HG02763 (cell line): Measurements from ENCODE around the gene PHACTR3.

Experiments
- ATAC-seq: cut with Tn5 transposase; IDR thresholded peaks from one replicate; pipeline ENCODE4 v1.9.1; 2021; ENCODE audit warnings: mild to moderate bottlenecking, moderate library complexity; ENCODE audit not compliant: unreplicated experiment

Gene PHACTR3

DNA sequence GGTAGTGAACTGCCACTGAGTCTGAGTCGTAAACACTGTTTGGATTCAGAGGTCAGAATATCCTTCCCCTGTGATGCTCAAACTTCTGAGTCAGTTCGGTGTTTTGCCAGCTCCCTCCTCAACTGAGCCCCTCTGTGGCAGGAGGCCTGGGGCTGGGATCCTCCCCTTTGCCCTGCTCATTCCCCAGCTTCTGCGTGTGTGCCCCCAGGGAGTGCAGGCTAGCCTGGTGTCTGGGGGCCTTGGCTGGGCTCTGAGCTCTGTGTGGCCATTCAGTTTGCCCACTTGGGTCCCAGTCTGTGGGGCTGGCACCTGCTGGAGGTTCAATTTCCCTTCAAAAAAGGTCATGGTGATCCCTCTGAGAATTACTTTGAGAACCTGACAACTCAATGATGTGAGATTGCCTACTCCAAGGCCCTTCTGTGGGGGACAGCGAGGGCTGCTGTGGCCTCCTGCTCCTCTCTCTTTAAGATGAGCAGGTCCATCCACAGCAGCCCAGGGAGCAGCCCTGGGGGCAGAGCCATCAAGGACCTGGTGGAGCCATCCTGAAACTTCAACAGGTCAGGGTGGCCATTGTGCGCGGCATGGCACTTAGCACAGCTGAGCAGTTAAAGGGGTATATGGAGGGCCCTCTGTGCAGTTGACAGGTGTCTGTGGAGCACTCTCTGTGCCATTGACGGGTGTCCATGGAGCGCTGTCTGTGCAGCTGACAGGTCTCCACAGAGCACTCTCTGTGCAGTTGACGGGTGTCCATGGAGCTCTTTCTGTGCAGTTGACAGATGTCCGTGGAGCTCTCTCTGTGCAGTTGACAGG lies 181.9 kb downstream of the PHACTR3 start:
- ATAC-seq = no peak

GRCh38 chr20:59786801-59787537 lies 182.6 kb downstream of the PHACTR3 start:
- ATAC-seq = no peak

GRCh38 chr20:59787538-59787890 lies 183.2 kb downstream of the PHACTR3 start:
- ATAC-seq = no peak

GRCh38 chr20:59788196-59788735 lies 183.9 kb downstream of the PHACTR3 start:
- ATAC-seq = no peak

- ATAC-seq = no peak
Measured at GRCh38 chr20:59788811-59789397, 184.6 kb downstream of the PHACTR3 start.

GRCh38 chr20:59789686-59790085 lies 185.3 kb downstream of the PHACTR3 start:
- no peak for ATAC-seq

- no peak for ATAC-seq
Measured at GRCh38 chr20:59790346-59790745, 186.0 kb downstream of the PHACTR3 start.

DNA sequence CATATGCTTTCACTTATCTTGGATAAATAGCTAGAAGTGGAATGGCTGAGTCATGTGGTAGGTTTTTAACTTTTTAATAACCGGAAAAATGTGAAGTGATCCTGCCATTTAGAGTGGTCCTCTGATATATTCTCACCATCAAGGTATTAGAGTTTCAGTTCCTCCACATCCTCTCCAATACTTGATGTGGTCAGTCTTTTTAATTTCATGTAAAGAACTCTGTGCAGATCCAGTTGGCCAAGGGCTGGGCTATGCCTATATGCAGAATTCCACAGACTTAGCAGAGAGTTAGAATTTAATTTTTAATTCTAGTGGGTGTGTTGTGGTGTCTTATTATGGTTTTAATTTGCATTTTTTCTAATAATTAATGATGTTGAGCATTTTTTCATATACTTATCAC lies 188.0 kb downstream of the PHACTR3 start:
- no peak for ATAC-seq

DNA sequence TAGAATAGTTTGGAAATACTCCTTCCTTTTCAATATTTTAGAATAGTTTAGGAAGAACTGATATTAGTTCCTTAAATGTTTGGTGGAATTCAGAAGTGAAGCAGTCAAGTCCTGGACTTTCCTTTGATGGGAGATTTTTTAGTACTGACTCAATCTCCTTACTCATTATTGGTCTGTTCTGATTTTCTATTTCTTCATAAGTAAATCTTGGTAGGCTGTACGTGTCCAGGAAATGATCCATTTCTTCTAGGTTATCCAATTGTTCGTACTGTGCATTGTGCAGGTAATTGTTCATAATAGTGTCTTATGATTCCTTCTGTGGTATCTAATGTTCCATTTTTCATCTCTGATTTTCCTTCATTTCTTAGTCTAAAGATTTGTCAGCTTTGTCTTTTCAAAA lies 190.2 kb downstream of the PHACTR3 start:
- no peak for ATAC-seq

- ATAC-seq = no peak
Measured at GRCh38 chr20:59800309-59800708, 196.0 kb downstream of the PHACTR3 start.

DNA sequence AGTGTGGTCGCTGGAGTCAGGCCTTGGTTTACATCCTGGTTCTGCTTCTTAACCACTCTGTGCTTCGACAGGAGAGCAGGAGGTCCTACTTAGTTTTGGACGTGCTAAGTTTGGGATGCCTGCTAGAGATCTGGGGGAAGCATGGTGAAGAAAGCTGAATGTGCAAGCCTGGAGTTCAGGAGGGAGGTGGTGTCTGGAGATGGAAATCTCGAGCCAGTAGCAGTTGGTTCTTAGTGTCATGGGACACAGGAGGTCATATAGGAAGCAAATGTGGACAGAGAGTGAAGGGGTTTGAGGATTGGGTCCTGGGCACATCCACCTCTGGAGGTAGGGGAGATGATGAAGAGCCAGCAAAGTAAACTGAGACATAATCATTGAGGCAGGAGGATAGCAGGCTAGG lies 197.7 kb downstream of the PHACTR3 start:
- ATAC-seq = no peak

DNA sequence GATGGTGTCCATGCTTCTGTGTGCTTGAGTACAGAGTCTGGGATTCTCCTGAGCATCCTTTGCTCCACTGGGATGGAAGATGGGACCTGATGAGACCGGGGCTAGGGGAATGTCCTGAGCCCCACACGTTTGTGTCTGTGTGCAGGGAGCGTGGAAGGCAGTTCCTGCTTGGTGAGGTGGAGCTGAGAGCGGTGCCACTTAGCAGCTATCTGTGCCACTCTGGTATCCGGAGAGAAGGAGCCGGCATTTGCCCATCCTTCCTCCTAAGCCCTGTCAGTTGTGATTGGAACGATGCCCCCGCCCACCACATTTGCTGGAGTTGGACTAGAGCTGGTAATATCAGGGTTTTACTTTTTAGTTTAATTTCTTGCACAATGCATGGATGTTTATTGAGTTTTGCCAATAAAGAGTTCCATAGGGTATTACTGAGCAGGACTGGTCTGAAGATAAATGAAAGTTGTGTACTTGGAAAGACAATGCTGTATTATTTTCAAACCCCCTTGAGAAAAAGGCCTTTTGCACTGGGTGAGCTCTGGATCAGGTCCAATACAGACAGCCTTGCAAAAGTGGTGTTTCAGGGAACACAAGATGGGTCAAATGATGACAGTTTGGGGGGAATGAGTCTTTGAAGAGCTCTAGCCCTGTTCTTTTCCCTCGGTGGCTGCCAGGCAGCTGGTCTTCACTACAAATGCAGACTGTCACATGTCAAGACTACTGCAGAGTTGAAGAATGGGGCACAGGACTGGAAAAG lies 198.3 kb downstream of the PHACTR3 start:
- ATAC-seq = no peak

DNA sequence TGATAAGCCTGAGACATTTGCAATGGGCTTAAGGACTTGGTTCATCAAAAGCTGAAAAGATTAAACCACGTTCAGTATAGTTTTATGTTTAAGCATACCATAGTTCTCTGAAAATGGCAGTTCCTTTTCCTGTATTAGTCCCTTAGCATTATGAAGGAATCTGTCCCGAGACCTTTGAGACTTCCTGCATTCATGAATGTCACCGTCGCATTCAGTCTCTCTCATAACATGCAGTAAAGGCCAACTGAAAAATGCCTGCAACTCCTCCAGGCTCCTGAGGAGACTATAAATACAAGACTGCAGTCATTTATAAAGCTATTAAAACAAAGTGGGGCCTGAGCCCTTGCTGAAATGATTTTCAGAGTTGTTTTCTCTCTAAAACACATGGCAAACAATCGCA lies 200.0 kb downstream of the PHACTR3 start:
- ATAC-seq = no peak

DNA sequence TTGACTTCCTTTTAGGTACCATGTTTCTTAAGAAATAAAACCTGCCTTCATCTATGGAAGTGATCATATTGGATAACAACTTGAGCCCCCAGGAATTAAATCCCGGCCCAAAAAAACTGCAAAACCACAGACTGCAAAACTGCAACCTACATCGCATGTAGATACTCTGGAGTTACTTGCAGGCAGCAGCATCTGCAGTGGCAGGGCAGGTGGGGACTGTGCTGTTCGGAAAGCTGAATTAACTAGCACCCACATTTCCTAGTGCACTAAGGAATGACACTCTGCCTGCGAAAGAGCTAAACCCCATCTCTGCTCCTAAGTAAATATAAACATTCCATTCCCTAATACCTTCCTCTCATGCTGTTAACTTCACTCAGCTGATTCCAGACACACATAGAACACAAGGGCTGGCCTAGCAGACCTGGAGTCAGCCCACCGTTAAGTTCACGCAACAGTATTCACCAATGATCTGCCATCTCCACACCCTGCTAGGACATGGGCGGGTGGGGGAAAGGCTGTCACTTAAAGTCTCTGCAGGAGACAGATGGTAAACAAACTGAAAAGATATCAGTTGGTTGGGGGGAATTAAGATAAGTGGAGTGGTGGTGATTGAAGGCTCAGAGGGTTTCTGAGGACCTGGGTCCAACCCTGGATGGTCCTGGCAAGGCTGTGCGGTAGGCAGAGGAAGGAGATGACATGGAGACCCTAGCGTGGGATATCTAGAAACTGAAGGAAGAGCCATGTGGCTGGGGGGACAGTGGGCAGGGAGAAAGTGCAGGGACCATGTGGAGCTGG lies 200.7 kb downstream of the PHACTR3 start:
- no peak for ATAC-seq

GRCh38 chr20:59805786-59806577 lies 201.6 kb downstream of the PHACTR3 start:
- ATAC-seq = no peak

DNA sequence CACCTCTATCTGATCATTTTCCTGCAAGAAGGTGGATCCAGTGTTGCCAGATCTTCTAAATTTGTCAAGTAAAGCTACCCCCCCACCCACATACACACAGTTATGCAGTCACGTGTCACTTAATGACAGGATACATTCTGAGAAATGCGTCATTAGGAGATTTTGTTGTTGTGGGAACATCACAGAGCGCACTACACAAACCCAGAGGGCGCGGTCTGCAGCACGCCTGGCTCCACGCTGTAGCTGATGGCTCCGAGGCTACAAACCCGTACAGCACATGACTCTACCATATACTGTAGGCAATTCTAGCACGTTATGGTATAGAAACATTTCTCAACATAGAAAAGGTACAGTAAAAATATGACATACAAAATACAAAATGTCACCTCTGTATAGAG lies 202.2 kb downstream of the PHACTR3 start:
- ATAC-seq = no peak

DNA sequence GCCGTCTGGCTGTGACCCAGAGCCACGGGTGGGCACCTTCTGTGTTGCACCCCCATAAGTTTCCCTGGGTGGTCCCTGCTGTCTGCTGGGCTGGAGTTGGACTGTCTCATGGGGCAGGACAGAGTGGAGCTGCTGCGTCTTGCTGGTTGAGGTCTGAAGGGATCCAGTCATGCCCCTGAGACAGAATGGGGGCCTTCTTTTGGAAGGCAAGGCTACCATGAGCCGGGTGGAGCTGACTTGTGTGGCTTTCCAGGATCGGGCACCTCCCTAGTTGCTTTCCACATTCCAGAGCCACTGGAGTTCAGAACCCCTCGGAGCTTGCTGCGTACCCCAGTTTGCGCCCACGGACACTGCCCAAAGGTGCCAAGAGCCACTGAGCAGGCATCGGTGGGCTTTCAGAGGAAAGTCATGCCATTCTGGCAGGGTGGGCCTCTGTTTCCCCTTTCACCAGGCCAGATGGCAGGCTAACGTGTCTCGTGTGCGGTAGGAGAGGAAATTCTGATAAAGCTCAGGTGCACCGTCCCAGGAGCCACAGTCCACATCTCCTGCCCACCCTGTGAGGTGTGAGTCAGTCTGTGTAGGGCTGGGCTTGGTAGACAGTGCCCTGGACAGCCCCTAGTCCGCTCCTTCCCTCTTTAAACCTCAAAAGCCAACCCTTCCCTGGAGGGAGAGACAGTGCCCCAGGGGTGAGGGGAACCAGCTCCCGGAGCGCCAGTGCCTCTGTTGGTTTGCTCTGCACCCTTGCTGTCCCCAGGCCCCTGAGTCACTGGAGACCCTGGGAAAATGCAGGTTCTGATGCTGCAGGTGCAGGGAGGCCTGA lies 203.8 kb downstream of the PHACTR3 start:
- no peak for ATAC-seq

DNA sequence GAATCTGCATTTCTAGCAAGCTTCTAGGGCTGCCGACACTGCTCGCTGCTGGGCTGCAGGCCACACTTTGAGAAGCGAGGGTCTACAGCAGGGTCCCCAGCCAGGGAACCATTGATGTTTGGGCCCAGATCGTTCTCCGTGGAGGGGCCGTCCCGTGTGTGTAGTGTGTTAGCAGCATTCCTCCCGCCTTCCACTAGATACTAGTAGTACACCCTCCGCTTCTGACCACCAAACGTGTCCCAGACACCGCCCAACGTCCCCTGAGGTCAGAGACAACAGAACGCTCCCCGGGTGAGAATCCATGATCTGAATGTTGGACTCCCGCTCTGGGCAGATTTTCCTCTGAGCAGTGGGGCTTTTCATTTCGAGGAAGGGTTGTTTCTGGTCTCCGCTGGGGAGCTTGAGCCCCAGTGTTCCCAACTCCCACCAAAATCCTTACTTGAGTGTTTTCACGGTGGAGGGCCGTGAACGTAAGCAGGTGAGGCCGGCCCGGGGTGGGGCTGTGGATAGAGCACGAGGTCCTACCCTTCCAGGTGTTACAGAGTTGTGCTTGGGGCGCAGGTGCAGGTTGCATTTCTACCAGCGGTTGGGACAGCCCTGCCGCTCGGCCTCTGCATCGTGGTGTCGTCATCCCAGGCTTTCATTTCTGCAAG lies 204.5 kb downstream of the PHACTR3 start:
- ATAC-seq = no peak
